Fibroblast of skin of back (primary cell): ENCODE measurements around the gene SYNPO2.
A peak's percentile ranks its signal among the peaks of the same experiment; 100 is the strongest.

ENCODE experiments used
- DNase-seq: peaks from one replicate; pipeline ENCODE4 v3.0.0-alpha.2; 2013

SYNPO2 gene

DNA sequence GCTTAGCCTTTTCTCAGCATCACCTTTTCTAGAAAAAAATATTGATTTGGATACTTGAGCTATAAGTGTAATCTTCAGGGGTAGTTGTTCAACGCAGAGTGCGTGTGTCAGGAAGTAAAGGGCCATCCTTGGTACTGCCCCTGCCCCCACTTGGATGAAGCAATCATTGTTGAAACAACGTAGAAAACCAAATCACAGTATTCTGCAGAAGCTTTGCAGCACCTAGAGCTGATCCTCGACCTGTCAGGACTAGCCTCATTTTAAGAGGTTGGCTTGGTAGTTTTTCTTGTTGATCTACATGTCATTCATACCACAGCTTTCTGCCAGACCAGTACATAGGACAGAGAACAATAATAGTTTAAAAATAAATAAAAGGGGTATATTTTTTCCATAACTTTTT lies 181.6 kb downstream of the SYNPO2 start:
- no peak for DNase-seq

GRCh38 chr4:119080721-119081541 lies 192.3 kb downstream of the SYNPO2 start:
- DNase-seq: no peak

GRCh38 chr4:119081542-119081859 lies 192.8 kb downstream of the SYNPO2 start:
- DNase-seq: no peak

GRCh38 chr4:119081943-119082342 lies 193.3 kb downstream of the SYNPO2 start:
- no peak for DNase-seq

GRCh38 chr4:119082661-119083060 lies 194.0 kb downstream of the SYNPO2 start:
- no peak for DNase-seq

- DNase-seq: no peak
These were observed 195.9 kb downstream of the SYNPO2 start for GRCh38 chr4:119084513-119084912.

GRCh38 chr4:119087121-119087520 lies 198.5 kb downstream of the SYNPO2 start:
- DNase-seq: no peak

- no peak for DNase-seq
These were observed 199.0 kb downstream of the SYNPO2 start for GRCh38 chr4:119087656-119088055.

DNA sequence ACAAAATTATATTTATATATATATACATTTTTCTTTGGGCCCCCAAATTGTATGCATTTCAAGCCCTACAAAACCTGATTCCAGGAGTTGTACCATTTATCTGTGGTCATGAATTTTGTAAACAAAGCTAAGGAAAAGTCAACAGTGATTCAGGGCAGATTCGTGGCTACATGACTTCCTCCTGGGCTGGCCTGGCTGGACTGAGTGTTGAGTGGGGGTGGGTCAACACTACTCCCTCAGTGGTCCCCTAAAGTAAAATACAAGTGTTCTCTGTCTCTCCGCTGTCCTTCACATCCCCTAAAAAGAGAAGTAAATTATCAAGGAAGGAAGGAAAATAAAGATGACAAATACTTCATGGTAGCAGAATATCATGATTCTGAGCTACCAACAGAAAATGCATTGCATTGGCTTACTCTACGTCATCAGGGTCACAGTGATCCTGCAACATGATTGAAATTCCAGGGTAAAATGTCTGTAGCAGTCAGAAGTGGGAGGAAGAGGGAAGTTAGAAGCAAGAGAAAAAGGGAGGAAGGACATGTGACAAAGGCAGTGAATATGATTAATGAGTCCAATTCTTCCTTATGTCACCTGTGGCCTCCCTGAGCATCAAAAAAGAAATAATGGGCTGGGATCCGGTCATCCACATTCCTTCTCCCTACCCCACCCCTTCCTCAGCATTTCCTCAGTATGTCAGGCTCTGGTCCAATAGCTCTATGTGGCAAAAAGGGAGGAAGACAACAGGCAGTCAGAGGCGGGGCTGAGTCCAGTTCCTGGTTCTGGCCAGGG lies 204.6 kb downstream of the SYNPO2 start:
- no peak for DNase-seq

DNA sequence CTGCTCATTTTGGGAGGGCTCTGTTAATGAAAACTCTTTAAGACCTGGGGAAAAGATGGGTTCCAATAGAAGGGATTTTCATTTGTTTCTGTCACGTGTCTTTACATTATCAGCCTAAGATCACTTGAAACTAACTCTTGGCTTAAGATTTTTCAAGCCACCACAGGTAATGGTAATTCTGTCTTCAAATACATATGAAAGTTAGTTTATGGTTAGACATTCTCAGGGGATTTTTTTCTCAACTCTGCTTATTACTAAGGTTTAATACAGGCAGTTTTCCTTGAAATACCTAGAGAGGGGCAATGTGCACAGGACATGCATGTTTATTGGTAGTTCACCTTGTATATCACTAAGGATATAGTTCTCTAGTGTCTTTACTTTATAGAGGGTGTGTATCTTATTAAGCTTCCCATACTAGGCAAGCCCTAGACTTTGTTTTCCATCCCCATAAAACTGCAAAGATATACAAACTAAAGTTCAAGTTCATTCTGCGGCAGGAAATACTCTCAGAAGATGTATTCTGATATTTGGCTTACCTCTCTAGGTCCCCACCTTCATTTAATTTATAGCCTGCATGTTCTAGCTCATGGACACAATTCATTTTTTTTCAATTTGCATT lies 208.7 kb downstream of the SYNPO2 start:
- DNase-seq: no peak

DNA sequence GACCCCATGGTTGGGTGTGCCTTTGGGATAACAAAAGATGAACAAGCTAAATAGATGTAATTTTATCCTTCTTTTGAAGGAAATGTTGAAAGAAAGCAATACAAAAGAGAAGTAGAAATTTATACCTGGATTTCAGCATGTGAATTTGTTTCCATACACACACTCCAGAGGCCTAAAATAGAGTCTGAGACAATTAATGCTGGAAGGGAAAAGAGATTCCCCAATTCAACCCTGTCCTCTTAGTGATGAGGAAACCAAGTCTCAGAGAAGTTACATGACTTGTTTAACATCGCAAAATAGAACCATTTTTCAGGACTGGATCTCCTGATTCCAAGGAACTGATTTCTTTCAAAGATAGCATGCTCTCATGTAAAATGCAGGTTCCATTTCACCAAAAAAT lies 209.7 kb downstream of the SYNPO2 start:
- DNase-seq: no peak

DNA sequence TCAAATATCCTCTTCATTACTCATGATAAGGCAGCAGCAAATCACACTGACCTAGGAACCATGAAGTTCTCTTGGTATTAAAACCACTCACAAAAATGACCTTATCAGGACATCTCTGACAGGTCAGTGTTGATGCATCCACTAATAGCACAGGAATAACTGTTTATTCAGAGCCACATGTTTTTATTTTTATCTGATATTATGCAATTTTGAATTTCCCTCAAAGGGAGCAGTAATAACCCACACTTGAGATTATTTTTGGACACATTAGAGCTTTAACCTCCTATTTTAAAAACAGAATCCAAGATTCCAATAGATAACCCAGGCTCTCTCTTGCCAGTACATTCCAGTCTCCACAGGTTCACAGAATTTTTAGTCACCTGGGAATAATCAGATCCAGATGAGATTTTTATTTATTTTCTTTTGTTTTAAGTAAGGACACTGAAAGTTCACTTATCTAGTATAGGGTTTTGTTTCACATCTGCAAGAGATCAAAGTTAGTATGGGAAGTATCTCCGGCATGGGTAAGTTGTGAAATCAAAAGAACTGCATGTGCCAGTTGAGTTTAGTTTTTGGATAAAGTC lies 210.7 kb downstream of the SYNPO2 start:
- peak; percentile 48 for DNase-seq

DNA sequence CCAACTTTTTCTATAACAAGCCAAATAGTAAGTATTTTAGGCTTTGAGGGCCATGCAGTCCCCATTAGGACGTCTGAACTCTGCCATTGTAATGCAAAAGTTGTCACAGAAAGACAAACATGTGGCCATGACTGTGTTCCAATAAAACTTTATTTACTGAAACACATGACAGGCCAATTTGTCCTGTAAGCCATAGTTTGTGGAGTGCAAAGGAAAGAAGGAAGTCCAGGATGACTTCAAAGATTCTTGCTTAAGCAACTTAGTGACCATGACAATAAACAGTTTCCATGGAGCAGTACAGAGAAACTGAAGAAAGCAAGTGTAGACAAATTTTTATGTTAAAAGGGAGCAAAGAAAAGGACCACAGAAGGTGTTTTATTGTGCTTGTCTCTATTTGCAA lies 212.0 kb downstream of the SYNPO2 start:
- DNase-seq: no peak

DNA sequence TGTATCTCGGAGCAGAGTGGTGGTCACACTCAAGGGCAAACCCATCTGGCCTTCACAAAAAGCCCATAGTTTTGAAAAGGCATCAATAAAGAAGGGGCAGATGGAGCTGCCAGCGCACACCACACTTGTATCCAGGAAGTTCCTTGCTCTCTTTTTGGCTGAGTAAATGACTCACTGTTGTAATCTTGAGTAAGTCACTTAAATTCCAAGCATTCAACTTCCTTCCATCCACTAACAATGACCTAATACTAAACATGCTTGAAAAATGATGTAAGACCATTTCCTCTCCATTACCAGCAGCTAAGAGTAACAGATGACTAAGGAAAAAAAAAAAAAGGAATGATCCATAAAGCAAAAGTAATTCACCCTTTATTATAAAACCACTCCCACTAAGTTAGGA lies 214.6 kb downstream of the SYNPO2 start:
- peak; percentile 99 for DNase-seq

GRCh38 chr4:119104644-119105273 lies 216.1 kb downstream of the SYNPO2 start:
- no peak for DNase-seq

- DNase-seq: no peak
These were observed 217.0 kb downstream of the SYNPO2 start for GRCh38 chr4:119105605-119106004.

DNA sequence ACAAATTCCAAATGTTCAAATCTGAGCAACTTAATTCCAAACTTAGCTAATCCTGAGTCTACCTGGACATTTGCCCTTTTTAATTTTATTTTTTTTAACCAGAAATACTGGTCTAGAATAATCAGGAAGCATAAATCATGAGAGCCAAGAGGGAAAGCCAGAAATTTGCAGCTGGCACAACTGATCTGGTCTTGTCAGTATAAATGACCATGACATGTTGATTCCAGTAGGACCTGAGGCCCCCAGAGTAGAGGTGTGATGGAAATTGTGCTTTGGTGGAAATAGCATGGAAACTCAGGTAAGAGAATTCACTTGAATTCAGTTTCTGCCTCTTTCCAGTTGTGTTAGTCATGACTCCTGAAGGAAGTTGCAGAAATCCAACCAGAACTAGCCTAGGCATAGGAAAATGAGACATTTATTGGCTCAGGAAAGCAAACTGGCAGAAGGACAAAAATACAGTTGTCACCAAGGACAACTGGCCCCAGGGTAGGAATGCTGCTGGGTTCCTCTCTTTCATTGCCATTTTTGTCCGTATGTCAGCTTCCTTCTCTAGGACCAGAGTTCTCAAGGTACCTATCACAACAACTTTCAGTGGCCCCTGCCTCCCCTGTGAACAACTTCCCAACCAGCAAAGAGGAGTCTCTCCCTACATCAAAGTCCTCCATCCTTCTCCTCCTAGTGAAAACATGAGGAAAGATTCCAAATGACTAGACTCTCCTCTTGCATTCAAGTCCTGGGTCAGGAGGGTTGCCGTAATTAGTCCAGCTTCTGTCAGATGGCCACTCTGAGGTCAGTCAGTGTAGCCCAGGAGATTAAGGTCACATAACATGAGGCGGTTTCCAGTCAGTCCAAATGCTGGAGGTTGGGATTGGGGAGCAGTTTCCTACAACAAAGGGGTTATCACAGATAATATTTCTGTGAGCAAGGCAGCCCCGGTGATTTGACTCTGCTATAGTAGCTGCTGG lies 217.7 kb downstream of the SYNPO2 start:
- no peak for DNase-seq

GRCh38 chr4:119110121-119110520 lies 221.5 kb downstream of the SYNPO2 start:
- DNase-seq: no peak
